ENCODE measurements around the gene TRERF1.

TRERF1 gene

GRCh38 chr6:42366011-42366705 lies 85.6 kb downstream of the TRERF1 start:
- no peak for DNase-seq

GRCh38 chr6:42365021-42365420 lies 86.7 kb downstream of the TRERF1 start:
- no peak for DNase-seq

- no peak for DNase-seq
Measured at GRCh38 chr6:42363926-42364849, 87.5 kb downstream of the TRERF1 start.

GRCh38 chr6:42361036-42361435 lies 90.7 kb downstream of the TRERF1 start:
- no peak for DNase-seq

GRCh38 chr6:42359021-42359420 lies 92.7 kb downstream of the TRERF1 start:
- DNase-seq = no peak

GRCh38 chr6:42355416-42355815 lies 96.3 kb downstream of the TRERF1 start:
- DNase-seq = no peak

- no peak for DNase-seq
Measured at GRCh38 chr6:42354702-42355101, 97.0 kb downstream of the TRERF1 start.

- no peak for DNase-seq
Measured at GRCh38 chr6:42352856-42353564, 98.7 kb downstream of the TRERF1 start.

GRCh38 chr6:42350911-42351310 lies 100.8 kb downstream of the TRERF1 start:
- no peak for DNase-seq

- no peak for DNase-seq
Measured at GRCh38 chr6:42349753-42350511, 101.8 kb downstream of the TRERF1 start.

- DNase-seq = no peak
Measured at GRCh38 chr6:42347456-42347855, 104.3 kb downstream of the TRERF1 start.

GRCh38 chr6:42345696-42346416 lies 105.9 kb downstream of the TRERF1 start:
- DNase-seq = peak; percentile 4

- no peak for DNase-seq
Measured at GRCh38 chr6:42344756-42345155, 107.0 kb downstream of the TRERF1 start.

GRCh38 chr6:42341771-42342553 lies 109.8 kb downstream of the TRERF1 start:
- DNase-seq = no peak

- no peak for DNase-seq
Measured at GRCh38 chr6:42341221-42341620, 110.5 kb downstream of the TRERF1 start.

GRCh38 chr6:42340511-42340910 lies 111.2 kb downstream of the TRERF1 start:
- no peak for DNase-seq

- no peak for DNase-seq
Measured at GRCh38 chr6:42339991-42340401, 111.7 kb downstream of the TRERF1 start.

GRCh38 chr6:42338744-42339222 lies 112.9 kb downstream of the TRERF1 start:
- no peak for DNase-seq

- DNase-seq = no peak
Measured at GRCh38 chr6:42337985-42338743, 113.6 kb downstream of the TRERF1 start.

- no peak for DNase-seq
Measured at GRCh38 chr6:42336431-42336830, 115.3 kb downstream of the TRERF1 start.

All from NCI-H774 (cell line).